Suprapubic skin (tissue), 4 donors: ENCODE results near the gene RNASE4.

ENCODE experiments used
- CTCF ChIP-seq, 2 donors: fragments of 200-600 bp in 1 of 2; fragments of 450-650 bp in 1 of 2; sonication (generic) in 1 of 2; IDR thresholded peaks; one replicate each; pipeline ENCODE4 v1.5.1; 2016 to 2019; ENCODE audit warnings: antibody characterized with exemption in 2 of 2, mild to moderate bottlenecking in 1 of 2, moderate library complexity in 1 of 2
- EP300 ChIP-seq: sonication (generic); formaldehyde crosslinking; IDR thresholded peaks from one replicate; pipeline ENCODE4 v1.6.1; 2017; ENCODE audit warnings: antibody characterized with exemption
- POLR2A ChIP-seq, 2 donors: fragments of 450-650 bp; IDR thresholded peaks; one replicate each; pipeline ENCODE4 v1.6.1; 2017; ENCODE audit warnings: antibody characterized with exemption in 2 of 2, mild to moderate bottlenecking in 2 of 2, moderate library complexity in 2 of 2
- POLR2AphosphoS5 ChIP-seq, 3 donors: sonication (generic); formaldehyde crosslinking; IDR thresholded peaks; one replicate each; pipeline ENCODE4 v1.6.1; 2017; ENCODE audit warnings: antibody characterized with exemption in 3 of 3

GRCh38 chr14:20687362-20688166, 3.2 kb downstream of the RNASE4 start:
- TF ChIP-seq CTCF (IDR thresholded peaks at IDR 0.05) (no peak), POLR2A (IDR thresholded peaks at IDR 0.05) (no peak), POLR2AphosphoS5 (IDR thresholded peaks at IDR 0.05) (no peak), EP300 (no peak)
